K562 (cell line): ENCODE results near the gene GXYLT2. TPM values are rescaled to one million over a fixed set of nuclear protein-coding genes. Genes with fewer than 3 reads are reported as not detected.

Source experiments
- ATAC-seq: fragments of 200-7000 bp; cut with Tn5 transposase; 3 replicates; pipeline ENCODE4 v1.9.1; 2020; ENCODE audit warnings: moderate library complexity
- BruUV-seq: library from RNA; stranded (reverse); fragments of 400-500 nt; replicated peaks from 2 replicates; lab custom pipeline; 2021; lab: Mats Ljungman, UMichigan
- CTCF ChIA-PET: fragments of 300-600 bp; formaldehyde crosslinking; extraction: SDS; loops from one replicate; lab custom pipeline; 2021; ENCODE audit warnings: low intra/inter-chr PET ratio; lab: Yijun Ruan, JAX
- POLR2A ChIA-PET: fragments of 300-600, 350-650 bp; sonication (Branson Sonifier 250); formaldehyde crosslinking; extraction: SDS; loops from one replicate; lab custom pipeline; 2021; ENCODE audit warnings: antibody characterized with exemption, inconsistent platforms; lab: Yijun Ruan, JAX
- DNase-seq, 4 experiments: peaks; one replicate each; pipeline versions ENCODE4 v3.0.0 to v3.0.0-alpha.2; 2011 to 2018; ENCODE audit warnings: low spot score in 3 of 4, mixed read lengths in 3 of 4; ENCODE audit errors: extremely low read depth in 1 of 4
- FAIRE-seq: peaks from 2 replicates; lab custom pipeline; 2011; peaks lifted over from hg19 to GRCh38; lab: Jason Lieb, UNC
- H2AFZ ChIP-seq: 2 replicates; pipeline ENCODE4 v1.6.0; 2011; ENCODE audit warnings: low read depth, low read length, control low read depth, inconsistent platforms
- H3K27ac ChIP-seq: fragments of 200-600 bp; 3 replicates; pipeline ENCODE4 v1.8.0; 2011; ENCODE audit warnings: low read depth, mild to moderate bottlenecking, control low read depth, inconsistent platforms, low read length, moderate library complexity, mixed read lengths; ENCODE audit errors: extremely low read depth
- H3K27me3 ChIP-seq, 2 experiments: fragments of 300-600 bp in 1 of 2; 2 replicates in 1 of 2; 3 replicates in 1 of 2; pipeline versions ENCODE4 v1.6.0 to v1.8.0; 2011; ENCODE audit warnings: inconsistent platforms in 2 of 2, low read length in 2 of 2, mild to moderate bottlenecking in 1 of 2, mixed read lengths in 1 of 2, moderate library complexity in 1 of 2; ENCODE audit not compliant: control insufficient read depth in 2 of 2, insufficient read depth in 2 of 2
- H3K36me3 ChIP-seq: fragments of 300-600 bp; 3 replicates; pipeline ENCODE4 v1.8.0; 2011; ENCODE audit warnings: mild to moderate bottlenecking, low read length, inconsistent platforms; ENCODE audit not compliant: control insufficient read depth, insufficient read depth
- H3K4me1 ChIP-seq, 2 experiments: fragments of 200-600 bp in 1 of 2; replicated peaks in 1 of 2; 2 replicates in 1 of 2; 3 replicates in 1 of 2; pipeline versions ENCODE4 v1.5.1 to v1.8.0; 2011; ENCODE audit warnings: inconsistent platforms in 2 of 2, low read length in 2 of 2, mild to moderate bottlenecking in 1 of 2, mixed read lengths in 1 of 2, moderate library complexity in 1 of 2; ENCODE audit not compliant: control insufficient read depth in 2 of 2, insufficient read depth in 2 of 2
- H3K4me2 ChIP-seq: 2 replicates; pipeline ENCODE4 v1.6.1; 2011; ENCODE audit warnings: low read length, control low read depth, inconsistent platforms, mixed read lengths; ENCODE audit not compliant: insufficient read depth
- H3K4me3 ChIP-seq: fragments of 200-600 bp; sonication (generic), shearing (Covaris generic); 2 replicates; pipeline ENCODE4 v1.5.1; 2016; ENCODE audit warnings: control low read depth, inconsistent platforms
- H3K79me2 ChIP-seq: fragments of 200-600 bp; 3 replicates; pipeline ENCODE4 v1.8.0; 2011; ENCODE audit warnings: low read length, inconsistent platforms; ENCODE audit not compliant: control insufficient read depth, insufficient read depth
- H3K9ac ChIP-seq, 2 experiments: 2 replicates each; pipeline versions ENCODE4 v1.6.0 to v1.6.1; 2011; ENCODE audit warnings: low read depth in 2 of 2, low read length in 2 of 2, control low read depth in 1 of 2, inconsistent platforms in 1 of 2, mild to moderate bottlenecking in 1 of 2, mixed read lengths in 1 of 2; ENCODE audit not compliant: insufficient read depth in 1 of 2
- H3K9me1 ChIP-seq: one replicate; pipeline ENCODE4 v1.6.0; 2011; ENCODE audit warnings: inconsistent platforms, mild to moderate bottlenecking, low read length, moderate library complexity; ENCODE audit not compliant: control insufficient read depth, insufficient read depth
- H3K9me3 ChIP-seq: replicated peaks from 2 replicates; pipeline ENCODE4 v1.5.1; 2011; ENCODE audit warnings: low read depth, low read length, inconsistent platforms; ENCODE audit not compliant: control insufficient read depth, insufficient read depth
- H4K20me1 ChIP-seq: replicated peaks from 2 replicates; pipeline ENCODE4 v1.6.1; 2011; ENCODE audit warnings: low read length, inconsistent platforms, mixed read lengths; ENCODE audit not compliant: control insufficient read depth, insufficient read depth
- HNRNPK ChIP-seq: fragments of 200-400 bp; formaldehyde crosslinking; IDR thresholded peaks from one replicate; pipeline ENCODE4 v1.6.1; 2018; ENCODE audit warnings: mild to moderate bottlenecking, low read depth, low read length; ENCODE audit not compliant: poor library complexity, severe bottlenecking
- PHTF2 ChIP-seq: fragments of 250-450 bp; sonication (Bioruptor Pico); IDR thresholded peaks from 2 replicates; pipeline ENCODE4 v1.5.0; 2021; ENCODE audit warnings: mild to moderate bottlenecking
- PRMT5 ChIP-seq: sonication (generic); formaldehyde crosslinking; IDR thresholded peaks from 2 replicates; pipeline ENCODE4 v1.5.0; 2020; ENCODE audit warnings: missing genetic modification reagents
- RBBP5 ChIP-seq: fragments of 200-600 bp; sonication (generic); IDR thresholded peaks from 2 replicates; pipeline ENCODE4 v1.6.1; 2012; ENCODE audit warnings: borderline replicate concordance, mild to moderate bottlenecking, low read length, control low read depth, inconsistent platforms; ENCODE audit not compliant: insufficient read depth, poor library complexity, severe bottlenecking
- SMAD2 ChIP-seq: fragments of 150-350 bp; IDR thresholded peaks from 2 replicates; pipeline ENCODE4 v1.6.1; 2014; ENCODE audit warnings: low read depth, mild to moderate bottlenecking, low read length
- SOX6 ChIP-seq: fragments of 450-650 bp; IDR thresholded peaks from 2 replicates; pipeline ENCODE4 v1.6.1; 2014; ENCODE audit warnings: mild to moderate bottlenecking
- TBP ChIP-seq: optimal IDR thresholded peaks from 2 replicates; pipeline ENCODE3; 2011; ENCODE audit warnings: low read depth, low read length, improper control_type of control experiment
- TCF3 ChIP-seq: sonication (generic); formaldehyde crosslinking; IDR thresholded peaks from 2 replicates; pipeline ENCODE4 v1.4.0; 2020; ENCODE audit warnings: mild to moderate bottlenecking, missing genetic modification reagents
- TCF7 ChIP-seq: sonication (generic); IDR thresholded peaks from 2 replicates; pipeline ENCODE4 v1.6.1; 2016; ENCODE audit warnings: antibody characterized with exemption, borderline replicate concordance
- ZNF408 ChIP-seq: fragments of 250-450 bp; sonication (Bioruptor Pico); IDR thresholded peaks from 2 replicates; pipeline ENCODE4 v1.4.0; 2020; ENCODE audit warnings: low read depth, mild to moderate bottlenecking, moderate library complexity
- ZNF561 ChIP-seq: fragments of 450-650 bp; formaldehyde crosslinking; conservative IDR thresholded peaks from 2 replicates; pipeline ENCODE4 v1.4.0; 2020; ENCODE audit warnings: mild to moderate bottlenecking, moderate library complexity
- ZNF57 ChIP-seq: fragments of 450-650 bp; formaldehyde crosslinking; IDR thresholded peaks from 2 replicates; pipeline ENCODE4 v1.4.0; 2020; ENCODE audit warnings: mild to moderate bottlenecking, moderate library complexity
- WGBS: fragments of 100-300 bp; shearing (Covaris generic); methylation state at CpG from one replicate; pipeline ENCODE4 v1.1.6; 2016; ENCODE audit warnings: low coverage, mixed read lengths; ENCODE audit not compliant: insufficient coverage; ENCODE audit errors: missing lambda C conversion rate; 5-methylcytosine and 5-hydroxymethylcytosine counted together
- in situ Hi-C: fragments of 300-500 bp; cut with MboI; formaldehyde crosslinking; loops from 4 replicates; pipeline ENCODE4 v1.15.0; 2018; ENCODE audit warnings: inconsistent platforms, mixed read lengths
- intact Hi-C: fragments of 100-400 bp; cut with micrococcal nuclease; formaldehyde crosslinking; loops from 2 replicates; pipeline ENCODE4 v1.14.2; 2022
- polyA plus RNA-seq, 8 experiments: library from polyadenylated mRNA; depleted of rRNA in 4 of 8; stranded (reverse) in 5 of 8; unstranded in 3 of 8; fragments of >200 nt; fragmentation: Nextera tagmentation in 2 of 8; fragmentation: Illumina TruSeq in 1 of 8; extraction: Ambion mirVana in 2 of 8; extraction: Trizol in 1 of 8; gene quantifications; 2 replicates each; pipeline versions ENCODE4 v1.2.1 to v1.2.3, GENCODE V29; 2011 to 2014; ENCODE audit warnings: inconsistent platforms in 1 of 8, missing spikeins in 1 of 8
- total RNA-seq, 7 experiments: library from RNA; depleted of rRNA in 6 of 7; stranded (reverse); fragments of >200 nt in 6 of 7; fragmentation: Illumina TruSeq in 2 of 7; extraction: Trizol in 2 of 7; gene quantifications; 2 replicates each; pipeline versions ENCODE4 v1.2.1 to v1.2.3, GENCODE V29; 2011 to 2021; ENCODE audit warnings: low replicate concordance in 1 of 7

GXYLT2 gene
- total and polyA plus RNA-seq, 9 of the 15 experiments (the other 6 are each of a cell fraction or from before 2014, with no cell fraction given) = 0.71 to 6.0 (median 3.3) TPM

GRCh38 chr3:72846166-72846565, 41.7 kb upstream of the GXYLT2 start:
- H3K27ac ChIP-seq = no peak overlapping the region
- no TSS peak for BruUV-seq
- H3K9me3 ChIP-seq = no peaks in the 10 kb centered on the region
- H3K79me2 ChIP-seq = peaks cover 34% of the 10 kb centered on the region
- CTCF ChIA-PET = no interaction called here
- H2AFZ ChIP-seq = no peak overlapping the region
- intact Hi-C loops (loop anchor here (5.0 to 10.0 kb wide), 2 partner anchors 41 to 229 kb away; partner anchors contain the start of gene GXYLT2), in situ Hi-C loops (no loop called here)
- H3K9me1 ChIP-seq = no peaks in the 10 kb centered on the region
- H3K9ac ChIP-seq = peak overlapping the region in 1 of 2 experiments; percentile 35; a peak in 2 of 4 replicates
- H3K4me1 ChIP-seq = peaks cover 6 to 13% of the 10 kb centered on the region in 2 experiments; a peak in 4 of 5 replicates
- 73% methylated on average over 6 of the region's 10 CpGs for WGBS
- FAIRE-seq (no peak), DNase-seq (no peak), ATAC-seq (no peak)
- TF ChIP-seq HNRNPK (no peak), TCF7 (no peak), RBBP5 (no peak), ZNF57 (CRISPR knock-in tag) (no peak), TCF3 (CRISPR knock-in tag) (no peak), SMAD2 (no peak), PHTF2 (CRISPR knock-in tag) (no peak), ZNF408 (CRISPR knock-in tag) (no peak), ZNF561 (CRISPR knock-in tag) (no peak), TBP (no peak), PRMT5 (CRISPR knock-in tag) (no peak), SOX6 (no peak)
- H3K4me3 ChIP-seq = no peak overlapping the region
- peaks cover 5% of the 10 kb centered on the region; the same call in 1 of the 2 replicates for H4K20me1 ChIP-seq
- peaks cover 17% of the 10 kb centered on the region; the same call in 2 of the 3 replicates for H3K36me3 ChIP-seq
- H3K4me2 ChIP-seq = no peak overlapping the region; the same call in 1 of the 2 replicates
- POLR2A ChIA-PET = interaction anchor here (0.6 to 0.7 kb wide), 4 partner anchors 12 to 880 kb away, joined by 3 read pairs; no protein-coding TSS in a partner anchor
- no peaks in the 10 kb centered on the region for H3K27me3 ChIP-seq
